Measurements from ENCODE around the gene SORBS2. TPM values are rescaled to one million over a fixed set of nuclear protein-coding genes. Genes with fewer than 3 reads are reported as not detected.

Gene SORBS2
- total RNA-seq, 1 donor from 2014 or later: 1.1 TPM

- FAIRE-seq (no peak), DNase-seq (ENCODE audit: low read depth) (peak; percentile 91)
- TF ChIP-seq, protein P1, sequence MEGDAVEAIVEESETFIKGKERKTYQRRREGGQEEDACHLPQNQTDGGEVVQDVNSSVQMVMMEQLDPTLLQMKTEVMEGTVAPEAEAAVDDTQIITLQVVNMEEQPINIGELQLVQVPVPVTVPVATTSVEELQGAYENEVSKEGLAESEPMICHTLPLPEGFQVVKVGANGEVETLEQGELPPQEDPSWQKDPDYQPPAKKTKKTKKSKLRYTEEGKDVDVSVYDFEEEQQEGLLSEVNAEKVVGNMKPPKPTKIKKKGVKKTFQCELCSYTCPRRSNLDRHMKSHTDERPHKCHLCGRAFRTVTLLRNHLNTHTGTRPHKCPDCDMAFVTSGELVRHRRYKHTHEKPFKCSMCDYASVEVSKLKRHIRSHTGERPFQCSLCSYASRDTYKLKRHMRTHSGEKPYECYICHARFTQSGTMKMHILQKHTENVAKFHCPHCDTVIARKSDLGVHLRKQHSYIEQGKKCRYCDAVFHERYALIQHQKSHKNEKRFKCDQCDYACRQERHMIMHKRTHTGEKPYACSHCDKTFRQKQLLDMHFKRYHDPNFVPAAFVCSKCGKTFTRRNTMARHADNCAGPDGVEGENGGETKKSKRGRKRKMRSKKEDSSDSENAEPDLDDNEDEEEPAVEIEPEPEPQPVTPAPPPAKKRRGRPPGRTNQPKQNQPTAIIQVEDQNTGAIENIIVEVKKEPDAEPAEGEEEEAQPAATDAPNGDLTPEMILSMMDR (IDR thresholded peaks at IDR 0.05; ENCODE audit: insufficient read depth, low read length, severe bottlenecking): no peak
- Histone ChIP-seq H3K36me3 (ENCODE audit: control insufficient read depth, insufficient read depth, low read length) (no peaks in the 10 kb centered on the region), H3K27me3 (ENCODE audit: control insufficient read depth, insufficient read depth, low read length) (no peaks in the 10 kb centered on the region), H3K4me3 (ENCODE audit: low read depth, low read length) (no peak overlapping the region)
Observed at GRCh38 chr4:185730849-185731608, 81.0 kb downstream of the SORBS2 start.

DNA sequence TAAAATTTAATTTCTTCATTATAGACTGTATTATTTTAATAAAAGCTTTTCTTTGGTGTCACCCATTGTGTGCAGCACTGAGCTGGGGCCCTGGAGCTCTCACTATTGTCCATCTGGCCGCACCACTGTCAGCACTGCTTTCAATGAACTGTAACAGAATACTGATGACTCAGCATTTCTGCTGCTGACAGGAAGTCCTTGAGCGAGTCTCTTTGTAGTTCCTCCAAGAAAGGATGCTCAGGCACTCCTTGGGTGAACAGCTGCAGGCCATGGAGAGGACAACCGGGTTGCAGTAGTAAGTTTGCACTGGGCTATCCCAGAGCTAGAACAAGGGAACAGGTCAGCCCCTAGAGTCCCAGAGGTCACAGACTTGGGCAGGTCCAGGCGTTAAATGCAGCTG, 81.6 kb downstream of the SORBS2 start:
- no peaks in the 10 kb centered on the region for H3K36me3 ChIP-seq (ENCODE audit: control insufficient read depth, insufficient read depth, low read length)
- TF ChIP-seq, protein P1 (IDR thresholded peaks at IDR 0.05; ENCODE audit: insufficient read depth, low read length, severe bottlenecking): no peak
- no peaks in the 10 kb centered on the region for H3K27me3 ChIP-seq (ENCODE audit: control insufficient read depth, insufficient read depth, low read length)
- DNase-seq (ENCODE audit: low read depth) (peak; percentile 59), FAIRE-seq (no peak)
- no peak overlapping the region for H3K4me3 ChIP-seq (ENCODE audit: low read depth, low read length)

DNA sequence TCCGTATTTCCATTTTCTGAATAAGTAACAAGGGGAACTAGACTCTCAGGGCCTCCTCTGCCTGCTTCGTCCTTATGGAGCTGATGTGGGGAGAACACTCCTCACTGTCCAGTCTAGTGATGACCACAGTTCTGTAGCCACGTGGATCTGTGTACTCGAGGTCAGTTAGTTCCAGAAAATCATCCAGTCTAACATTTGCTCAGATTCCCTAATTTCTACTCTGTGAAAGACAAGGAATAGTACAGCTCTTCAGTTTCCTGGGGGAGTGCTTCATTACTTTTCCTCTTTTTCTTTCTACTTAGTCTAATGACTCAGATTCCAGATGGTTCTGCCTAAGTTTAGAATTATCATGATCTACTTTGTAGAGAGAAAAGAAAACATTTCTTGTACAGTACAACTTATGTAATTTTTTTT, 82.6 kb downstream of the SORBS2 start:
- TF ChIP-seq, protein P1 (IDR thresholded peaks at IDR 0.05; ENCODE audit: insufficient read depth, low read length, severe bottlenecking): no peak
- Histone ChIP-seq H3K36me3 (ENCODE audit: control insufficient read depth, insufficient read depth, low read length) (no peaks in the 10 kb centered on the region), H3K27me3 (ENCODE audit: control insufficient read depth, insufficient read depth, low read length) (no peaks in the 10 kb centered on the region), H3K4me3 (ENCODE audit: low read depth, low read length) (no peak overlapping the region)
- FAIRE-seq: no peak
- no peak for DNase-seq (ENCODE audit: low read depth)

- TF ChIP-seq, protein P1 (IDR thresholded peaks at IDR 0.05; ENCODE audit: insufficient read depth, low read length, severe bottlenecking): no peak
- H3K36me3 ChIP-seq (ENCODE audit: control insufficient read depth, insufficient read depth, low read length): no peaks in the 10 kb centered on the region
- no peaks in the 10 kb centered on the region for H3K27me3 ChIP-seq (ENCODE audit: control insufficient read depth, insufficient read depth, low read length)
- H3K4me3 ChIP-seq (ENCODE audit: low read depth, low read length): no peak overlapping the region
- peak; percentile 22 for DNase-seq (ENCODE audit: low read depth)
- FAIRE-seq: no peak
Observed at GRCh38 chr4:185728893-185729292, 83.1 kb downstream of the SORBS2 start.

DNA sequence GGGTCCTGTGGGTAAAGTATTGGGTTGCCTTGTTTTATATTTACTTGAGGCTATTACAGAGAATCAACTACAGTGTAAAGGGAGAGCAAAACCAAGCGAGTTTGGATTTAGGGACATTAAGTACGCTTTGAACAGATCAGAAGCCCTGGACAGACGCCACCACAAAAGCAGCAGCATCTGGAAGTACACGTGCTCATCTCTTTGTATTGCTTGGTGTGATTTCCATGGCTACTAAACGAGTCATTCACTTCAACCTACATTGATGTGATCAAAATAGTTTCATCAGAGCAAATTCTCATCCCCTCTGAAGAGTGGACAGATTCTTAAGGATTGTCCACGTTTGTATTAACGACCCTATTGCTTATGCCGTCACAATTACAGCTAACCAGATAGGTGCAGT, 85.1 kb downstream of the SORBS2 start:
- FAIRE-seq (no peak), DNase-seq (ENCODE audit: low read depth) (peak; percentile 50)
- TF ChIP-seq, protein P1 (IDR thresholded peaks at IDR 0.05; ENCODE audit: insufficient read depth, low read length, severe bottlenecking): no peak
- Histone ChIP-seq H3K4me3 (ENCODE audit: low read depth, low read length) (no peak overlapping the region), H3K36me3 (ENCODE audit: control insufficient read depth, insufficient read depth, low read length) (no peaks in the 10 kb centered on the region), H3K27me3 (ENCODE audit: control insufficient read depth, insufficient read depth, low read length) (no peaks in the 10 kb centered on the region)
